Loucy (cell line): ENCODE results near the gene TMEM200A.

Experiments used
- CTCF ChIP-seq: fragments of 200-600 bp; sonication (generic); conservative IDR thresholded peaks from 2 replicates; pipeline ENCODE4 v1.5.1; 2014; ENCODE audit warnings: mild to moderate bottlenecking, antibody characterized with exemption, low read length
- EZH2phosphoT487 ChIP-seq: fragments of 200-600 bp; IDR thresholded peaks from 2 replicates; pipeline ENCODE4 v1.6.1; 2018; ENCODE audit warnings: antibody characterized with exemption, mild to moderate bottlenecking, moderate library complexity, borderline replicate concordance

DNA sequence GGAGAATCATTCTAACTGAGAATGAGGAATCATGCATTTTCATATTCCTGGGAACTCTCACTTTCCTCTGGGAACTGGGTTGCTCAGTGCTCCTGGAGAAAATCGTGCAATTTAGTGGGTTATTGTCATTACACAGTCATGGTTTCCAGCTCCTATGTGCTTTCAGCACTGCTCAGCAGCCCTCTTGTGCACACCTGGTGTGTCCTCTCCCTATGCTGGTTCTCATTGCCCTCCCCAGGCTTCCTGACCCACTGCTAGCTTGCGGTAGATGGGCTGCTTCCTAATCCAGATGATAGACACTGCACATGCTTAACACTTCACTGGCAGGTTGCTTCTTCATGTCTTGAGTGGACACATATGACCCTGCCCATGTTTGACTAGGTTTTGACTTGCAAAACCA lies 39.7 kb downstream of the TMEM200A start:
- TF ChIP-seq CTCF (no peak), EZH2phosphoT487 (no peak)
